Thoracic aorta (tissue), 2 donors: ENCODE data around the gene SH2D3A. TPM values are rescaled to one million over a fixed set of nuclear protein-coding genes. Genes with fewer than 3 reads are reported as not detected.
A peak's percentile ranks its signal among the peaks of the same experiment; 100 is the strongest.
"Not testable (repeated sequence)": the region's sequence is repeated elsewhere in the genome, so short reads cannot be mapped to it uniquely, and the experiment has no call there.

Experiments used
- ATAC-seq: fragments of 150-250 bp; one replicate; pipeline ENCODE4 v1.8.0; 2017; ENCODE audit warnings: low read depth; ENCODE audit not compliant: insufficient number of reproducible peaks, low FRiP score
- DNase-seq: peaks from one replicate; pipeline ENCODE4 v3.0.0-alpha.2; 2020; ENCODE audit warnings: low spot score
- H3K27ac ChIP-seq, 2 donors: fragments of 200-600 bp; sonication (generic); 1 replicate in 1 of 2; 2 replicates in 1 of 2; pipeline ENCODE4 v1.5.1; 2016; ENCODE audit warnings: mild to moderate bottlenecking in 2 of 2, moderate library complexity in 2 of 2
- H3K27me3 ChIP-seq: fragments of 200-600 bp; sonication (generic); replicated peaks from 2 replicates; pipeline ENCODE4 v1.6.0; 2016; ENCODE audit warnings: mild to moderate bottlenecking; ENCODE audit not compliant: insufficient read depth
- H3K36me3 ChIP-seq: fragments of 200-600 bp; sonication (generic); one replicate; pipeline ENCODE4 v1.5.1; 2016
- H3K4me1 ChIP-seq, 2 donors: fragments of 200-600 bp; sonication (generic); 1 replicate in 1 of 2; 2 replicates in 1 of 2; pipeline versions ENCODE4 v1.5.1 to v1.6.0; 2016; ENCODE audit warnings: low read depth in 2 of 2, mild to moderate bottlenecking in 1 of 2; ENCODE audit not compliant: control insufficient read depth in 1 of 2
- H3K4me3 ChIP-seq: fragments of 200-600 bp; sonication (generic); 2 replicates; pipeline ENCODE4 v1.5.1; 2016; ENCODE audit warnings: mild to moderate bottlenecking
- H3K9me3 ChIP-seq: fragments of 200-600 bp; sonication (generic); 2 replicates; pipeline ENCODE4 v1.5.1; 2016
- CTCF ChIP-seq: fragments of 200-600 bp; sonication (generic); IDR thresholded peaks from one replicate; pipeline ENCODE4 v1.5.1; 2019; ENCODE audit warnings: antibody characterized with exemption
- total RNA-seq, 2 donors: library from RNA; depleted of rRNA; stranded (reverse); fragments of >200 nt; gene quantifications; one replicate each; pipeline versions ENCODE4 v1.1.0 to v1.2.3, GENCODE V29; 2016

The SH2D3A gene
- total RNA-seq, 2 donors from 2014 or later: 0.68 to 7.1 TPM

DNA sequence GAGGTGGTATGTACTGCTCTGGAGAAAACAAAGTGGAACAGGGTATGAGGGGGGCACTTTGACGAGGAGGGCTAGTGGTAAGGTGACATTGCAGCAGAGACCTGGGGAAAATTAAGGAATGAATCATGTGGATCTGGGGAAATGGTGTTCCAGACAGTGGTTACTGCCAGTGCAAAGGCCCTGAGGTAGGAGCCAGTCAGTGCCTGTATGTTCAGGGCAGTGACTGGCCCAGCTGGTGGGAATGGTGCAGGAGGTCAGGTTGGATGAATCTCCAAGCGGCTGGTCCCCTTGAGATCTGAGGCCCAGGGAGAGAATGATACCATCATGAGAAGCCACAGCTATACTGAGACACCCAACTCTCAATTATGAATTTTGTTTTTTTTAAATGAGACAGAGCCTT is 10.2 kb upstream of the SH2D3A start:
- DNase-seq: no peak
- no peaks in the 10 kb centered on the region for H3K27me3 ChIP-seq
- no peaks in the 10 kb centered on the region for H3K36me3 ChIP-seq
- no peaks in the 10 kb centered on the region for H3K9me3 ChIP-seq
- ATAC-seq: no peak
- no peak overlapping the region for H3K27ac ChIP-seq
- H3K4me1 ChIP-seq: no peaks in the 10 kb centered on the region
- no peak for TF ChIP-seq CTCF
- H3K4me3 ChIP-seq: no peak overlapping the region

GRCh38 chr19:6776999-6777398 is 9.8 kb upstream of the SH2D3A start:
- no peaks in the 10 kb centered on the region for H3K36me3 ChIP-seq
- no peak overlapping the region for H3K4me3 ChIP-seq
- no peak for TF ChIP-seq CTCF
- no peak overlapping the region for H3K27ac ChIP-seq
- no peaks in the 10 kb centered on the region for H3K27me3 ChIP-seq
- H3K9me3 ChIP-seq: no peaks in the 10 kb centered on the region
- H3K4me1 ChIP-seq: no peaks in the 10 kb centered on the region
- ATAC-seq (no peak), DNase-seq (no peak)

GRCh38 chr19:6776045-6776444 is 8.8 kb upstream of the SH2D3A start:
- not testable (repeated sequence) for H3K27me3 ChIP-seq, H3K4me3 ChIP-seq, DNase-seq, H3K9me3 ChIP-seq, H3K27ac ChIP-seq, ATAC-seq, H3K4me1 ChIP-seq, H3K36me3 ChIP-seq

DNA sequence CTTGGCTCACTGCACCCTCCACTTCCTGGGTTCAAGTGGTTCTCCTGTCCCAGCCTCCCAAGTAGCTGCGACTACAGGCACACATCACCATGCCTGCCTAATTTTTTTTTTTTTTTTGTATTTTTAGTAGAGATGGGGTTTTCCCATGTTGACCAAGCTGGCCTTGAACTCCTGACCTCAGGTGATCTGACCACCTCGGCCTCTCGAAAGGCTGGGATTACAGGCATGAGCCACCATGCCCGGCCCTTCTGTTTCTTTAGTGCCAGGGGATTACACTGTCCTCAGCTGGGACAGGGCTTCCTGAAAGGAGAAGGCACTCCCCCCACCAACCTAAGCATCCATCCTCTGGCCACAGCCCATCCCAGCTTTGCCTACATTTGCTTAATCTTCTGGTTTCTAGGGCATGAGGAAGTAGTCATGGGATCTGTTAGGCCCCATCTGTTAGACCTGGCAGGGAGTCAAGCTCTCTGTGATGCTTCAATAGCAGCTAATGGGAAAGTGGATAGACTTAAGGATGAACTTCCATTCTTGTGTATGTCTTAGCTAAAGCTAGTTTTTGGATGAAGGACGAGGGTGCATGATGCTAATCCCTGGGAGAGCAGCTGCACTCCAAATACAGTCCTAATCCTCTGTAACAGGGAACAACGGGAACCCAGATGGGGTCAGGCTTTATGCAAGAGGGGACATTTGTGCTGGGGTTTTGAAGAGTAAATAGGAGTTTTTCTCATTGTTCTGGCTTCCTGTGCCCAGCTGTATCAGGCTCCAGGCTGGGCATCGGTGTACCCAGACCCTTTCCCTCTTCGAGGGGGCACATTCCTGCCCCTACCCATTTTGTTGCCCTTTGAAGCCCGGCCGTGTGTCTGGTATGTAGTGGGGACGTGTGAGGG is 7.8 kb upstream of the SH2D3A start:
- Histone ChIP-seq H3K4me3 (no peak overlapping the region), H3K27ac (no peak overlapping the region), H3K27me3 (no peaks in the 10 kb centered on the region), H3K4me1 (no peaks in the 10 kb centered on the region), H3K9me3 (no peaks in the 10 kb centered on the region), H3K36me3 (no peaks in the 10 kb centered on the region)
- no peak for TF ChIP-seq CTCF
- ATAC-seq (no peak), DNase-seq (no peak)

DNA sequence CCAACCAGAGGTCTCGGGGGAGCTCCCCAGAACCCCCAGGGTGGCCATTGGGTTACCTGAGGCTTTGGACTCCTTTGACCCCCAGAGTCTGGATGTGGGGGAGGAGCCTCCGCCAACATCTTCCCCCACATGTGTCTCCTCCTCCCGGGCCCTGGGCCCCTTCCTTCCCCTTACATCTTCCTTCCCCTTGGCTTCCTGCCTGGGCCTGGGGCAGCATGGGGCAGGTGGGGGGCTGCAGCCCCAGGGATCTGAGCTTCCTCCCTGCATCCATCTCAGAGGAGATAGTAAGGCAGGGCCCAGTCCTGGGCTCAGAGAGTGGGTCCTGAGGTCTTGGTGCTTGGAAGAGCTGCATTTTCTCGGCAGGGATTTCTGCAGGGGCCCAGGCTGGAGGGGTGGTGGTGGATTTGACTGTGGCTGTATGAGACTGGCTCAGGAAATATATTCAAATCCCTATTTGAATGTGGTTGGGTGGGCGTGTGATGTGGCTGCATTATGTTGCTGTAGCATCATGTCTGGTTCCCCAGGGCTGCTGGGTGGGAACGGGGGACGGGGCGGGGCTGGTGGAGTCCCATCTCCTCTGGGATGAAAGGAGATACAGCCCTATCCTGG is 6.2 kb upstream of the SH2D3A start:
- H3K4me3 ChIP-seq: peak overlapping the region; percentile 64
- no peak for TF ChIP-seq CTCF
- no peak overlapping the region for H3K27ac ChIP-seq
- no peaks in the 10 kb centered on the region for H3K36me3 ChIP-seq
- no peaks in the 10 kb centered on the region for H3K4me1 ChIP-seq
- no peaks in the 10 kb centered on the region for H3K27me3 ChIP-seq
- DNase-seq: no peak
- ATAC-seq: no peak
- no peaks in the 10 kb centered on the region for H3K9me3 ChIP-seq
